HEK293T (cell line): Measurements from ENCODE around the gene KCNK18.

Experiments
- CTCF ChIA-PET: fragments of 350-600 bp; formaldehyde crosslinking; extraction: SDS; loops from one replicate; lab custom pipeline; 2021; ENCODE audit warnings: antibody characterized with exemption, inconsistent platforms; lab: Yijun Ruan, JAX
- POLR2A ChIA-PET: fragments of 350-600 bp; formaldehyde crosslinking; extraction: SDS; loops from one replicate; lab custom pipeline; 2020; ENCODE audit warnings: antibody characterized with exemption, inconsistent platforms; lab: Yijun Ruan, JAX
- DNase-seq: peaks from one replicate; pipeline ENCODE4 v3.0.0; 2012; ENCODE audit warnings: mixed read lengths; ENCODE audit errors: extremely low spot score
- ARNT ChIP-seq: fragments of 450-650 bp; IDR thresholded peaks from 2 replicates; pipeline ENCODE4 v1.6.1; 2017; ENCODE audit warnings: mild to moderate bottlenecking
- BHLHE40 ChIP-seq: fragments of 450-650 bp; IDR thresholded peaks from 2 replicates; pipeline ENCODE4 v1.6.1; 2016; ENCODE audit warnings: mild to moderate bottlenecking, moderate library complexity, borderline replicate concordance
- CTBP1 ChIP-seq: fragments of 450-650 bp; IDR thresholded peaks from 2 replicates; pipeline ENCODE4 v1.6.1; 2016; ENCODE audit warnings: borderline replicate concordance
- ELF4 ChIP-seq: fragments of 450-650 bp; IDR thresholded peaks from 2 replicates; pipeline ENCODE4 v1.6.1; 2017; ENCODE audit warnings: antibody characterized with exemption
- FOXA1 ChIP-seq: fragments of 450-650 bp; IDR thresholded peaks from 2 replicates; pipeline ENCODE4 v1.6.1; 2016; ENCODE audit warnings: mild to moderate bottlenecking
- FOXK2 ChIP-seq: fragments of 450-650 bp; IDR thresholded peaks from 2 replicates; pipeline ENCODE4 v1.6.1; 2016; ENCODE audit warnings: mild to moderate bottlenecking
- FOXM1 ChIP-seq: fragments of 450-650 bp; IDR thresholded peaks from 2 replicates; pipeline ENCODE4 v1.6.1; 2017; ENCODE audit warnings: mild to moderate bottlenecking, borderline replicate concordance
- HDGF ChIP-seq: fragments of 450-650 bp; IDR thresholded peaks from 2 replicates; pipeline ENCODE4 v1.6.1; 2017; ENCODE audit warnings: antibody characterized with exemption, borderline replicate concordance
- L3MBTL2 ChIP-seq: fragments of 450-650 bp; conservative IDR thresholded peaks from 2 replicates; pipeline ENCODE4 v1.6.1; 2016; ENCODE audit warnings: mild to moderate bottlenecking
- LEF1 ChIP-seq: fragments of 450-650 bp; IDR thresholded peaks from 2 replicates; pipeline ENCODE4 v1.6.1; 2017; ENCODE audit warnings: mild to moderate bottlenecking, borderline replicate concordance
- NFRKB ChIP-seq: fragments of 450-650 bp; IDR thresholded peaks from 2 replicates; pipeline ENCODE4 v1.6.1; 2016; ENCODE audit warnings: mild to moderate bottlenecking, moderate library complexity
- PKNOX1 ChIP-seq: fragments of 450-650 bp; IDR thresholded peaks from 2 replicates; pipeline ENCODE4 v1.6.1; 2016
- SP1 ChIP-seq: fragments of 450-650 bp; IDR thresholded peaks from 2 replicates; pipeline ENCODE4 v1.6.1; 2017
- SUZ12 ChIP-seq: fragments of 450-650 bp; IDR thresholded peaks from 2 replicates; pipeline ENCODE4 v1.6.1; 2016; ENCODE audit warnings: mild to moderate bottlenecking
- TARDBP ChIP-seq: fragments of 450-650 bp; IDR thresholded peaks from 2 replicates; pipeline ENCODE4 v1.6.1; 2016
- ZNF384 ChIP-seq: fragments of 450-650 bp; IDR thresholded peaks from 2 replicates; pipeline ENCODE4 v1.6.1; 2016

The KCNK18 gene

GRCh38 chr10:117169480-117169879, 27.8 kb upstream of the KCNK18 start:
- ChIA-PET POLR2A (no interaction called here), CTCF (interaction anchor here (0.6 to 2.3 kb wide), 6 partner anchors 10 to 822 kb away, joined by 3 to 6 read pairs (median 4); no protein-coding TSS in a partner anchor)
- no peak for DNase-seq
- TF ChIP-seq TARDBP (no peak), L3MBTL2 (no peak), CTBP1 (no peak)

- TF ChIP-seq NFRKB = no peak
- TF ChIP-seq L3MBTL2 = 0 out of 2 replicates have a peak, but pooled peaks have one; percentile 23
- no peak for DNase-seq
- POLR2A ChIA-PET = no interaction called here
- CTCF ChIA-PET = interaction anchor here (0.8 to 1.6 kb wide), 4 partner anchors 335 to 383 kb away, joined by 3 to 4 read pairs (median 4); no protein-coding TSS in a partner anchor
These were observed 27.0 kb upstream of the KCNK18 start for GRCh38 chr10:117170244-117170643.

- TF ChIP-seq HDGF (no peak), FOXM1 (no peak), CTBP1 (no peak), BHLHE40 (no peak), LEF1 (no peak), FOXK2 (no peak), ZNF384 (no peak), SP1 (no peak), L3MBTL2 (no peak), PKNOX1 (no peak), TARDBP (no peak), ARNT (no peak), SUZ12 (no peak), FOXA1 (no peak), ELF4 (no peak)
- CTCF ChIA-PET = interaction anchor here (0.6 to 2.8 kb wide), 27 partner anchors 8 to 647 kb away, joined by 3 to 43 read pairs (median 4); partner anchors contain the start of gene SHTN1
- POLR2A ChIA-PET = interaction anchor here (0.7 to 0.8 kb wide), 2 partner anchors 362 to 378 kb away, joined by 3 to 4 read pairs; no protein-coding TSS in a partner anchor
- peak; percentile 84 for DNase-seq
These were observed 22.7 kb upstream of the KCNK18 start for GRCh38 chr10:117174439-117175214.

- ChIA-PET CTCF (interaction anchor here (0.5 to 2.8 kb wide), 25 partner anchors 9 to 647 kb away, joined by 3 to 43 read pairs (median 4); partner anchors contain the start of gene SHTN1), POLR2A (interaction anchor here (0.7 to 0.8 kb wide), 2 partner anchors 362 to 379 kb away, joined by 3 to 4 read pairs; no protein-coding TSS in a partner anchor)
- DNase-seq = peak; percentile 50
- TF ChIP-seq FOXK2 = no peak
- peak; percentile 64 for TF ChIP-seq L3MBTL2
These were observed 21.9 kb upstream of the KCNK18 start for GRCh38 chr10:117175215-117175900.

- DNase-seq = peak; percentile 74
- TF ChIP-seq HDGF = no peak
- no peak for TF ChIP-seq LEF1
- no peak for TF ChIP-seq BHLHE40
- no peak for TF ChIP-seq NFRKB
- TF ChIP-seq PKNOX1 = no peak
- TF ChIP-seq SP1 = no peak
- TF ChIP-seq FOXM1 = no peak
- no peak for TF ChIP-seq L3MBTL2
- TF ChIP-seq FOXA1 = no peak
- TF ChIP-seq CTBP1 = no peak
- TF ChIP-seq SUZ12 = no peak
- POLR2A ChIA-PET = no interaction called here
- CTCF ChIA-PET = interaction anchor here (0.5 to 2.8 kb wide), 10 partner anchors 11 to 1172 kb away, joined by 3 to 43 read pairs (median 6); no protein-coding TSS in a partner anchor
These were observed 21.3 kb upstream of the KCNK18 start for GRCh38 chr10:117175901-117176534.

- DNase-seq = no peak
- CTCF ChIA-PET = interaction anchor here (0.6 to 2.1 kb wide), 2 partner anchors 10 to 294 kb away, joined by 6 to 8 read pairs; no protein-coding TSS in a partner anchor
- TF ChIP-seq FOXA1 (no peak), TARDBP (no peak), ELF4 (no peak), SP1 (no peak), NFRKB (no peak), FOXK2 (no peak), HDGF (no peak), SUZ12 (no peak), ZNF384 (no peak), LEF1 (no peak), ARNT (no peak), BHLHE40 (no peak), CTBP1 (no peak)
- POLR2A ChIA-PET = no interaction called here
These were observed 19.1 kb upstream of the KCNK18 start for GRCh38 chr10:117178190-117178589.
